ENCODE measurements around the gene CAPZA3. TPM values are rescaled to one million over a fixed set of nuclear protein-coding genes. Genes with fewer than 3 reads are reported as not detected.

Gene CAPZA3
- total and polyA plus RNA-seq, 2 donors = 0.05 TPM; not detected in 1

GRCh38 chr12:18716236-18716635 lies 21.7 kb upstream of the CAPZA3 start:
- no peaks in the 10 kb centered on the region for H3K27me3 ChIP-seq (ENCODE audit: control insufficient read depth in 2 of 2, insufficient read depth in 1 of 2, low read length in 1 of 2)

DNA sequence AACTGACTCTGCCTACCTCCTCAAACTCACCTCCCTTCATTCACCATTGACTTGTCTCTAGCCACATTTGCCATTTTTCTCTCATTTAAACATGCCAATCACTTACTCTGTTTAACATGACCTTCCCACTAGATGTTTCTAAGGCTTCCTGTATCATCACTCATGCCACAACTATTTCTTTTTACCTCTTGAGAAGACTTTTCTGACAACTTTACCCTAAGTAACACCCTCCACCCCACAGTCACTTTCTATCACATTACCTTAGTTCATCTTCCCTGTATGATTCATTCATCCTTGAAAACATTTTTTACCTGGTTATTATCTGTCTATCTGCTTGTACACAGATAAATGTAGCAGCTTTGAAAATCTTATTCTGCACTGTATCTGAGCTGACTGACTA lies 19.5 kb upstream of the CAPZA3 start:
- H3K4me3 ChIP-seq (ENCODE audit: low read length in 2 of 2) = no peak overlapping the region
- H3K4me1 ChIP-seq (ENCODE audit: control insufficient read depth in 2 of 2, insufficient read depth in 2 of 2, low read length in 2 of 2) = no peaks in the 10 kb centered on the region
- no peaks in the 10 kb centered on the region for H3K36me3 ChIP-seq (ENCODE audit: control insufficient read depth in 2 of 2, insufficient read depth in 2 of 2, low read length in 1 of 2)
- DNase-seq (ENCODE audit: low read depth in 6 of 9, low spot score in 9 of 9) = no peak
- no peaks in the 10 kb centered on the region for H3K9me3 ChIP-seq (ENCODE audit: control insufficient read depth in 2 of 2, insufficient read depth in 1 of 2, low read length in 1 of 2)
- H3K27ac ChIP-seq (ENCODE audit: low read depth in 1 of 2, low read length in 1 of 2) = no peak overlapping the region
- H3K27me3 ChIP-seq (ENCODE audit: control insufficient read depth in 2 of 2, insufficient read depth in 1 of 2, low read length in 1 of 2) = no peaks in the 10 kb centered on the region

More at GRCh38 chr12:18716236-18716635, 21.7 kb upstream of the CAPZA3 start:
- DNase-seq (ENCODE audit: low read depth in 6 of 9, low spot score in 9 of 9) = no peak
- Histone ChIP-seq H3K36me3 (ENCODE audit: control insufficient read depth in 2 of 2, insufficient read depth in 2 of 2, low read length in 1 of 2) (no peaks in the 10 kb centered on the region), H3K4me3 (ENCODE audit: low read length in 2 of 2) (no peak overlapping the region), H3K9me3 (ENCODE audit: control insufficient read depth in 2 of 2, insufficient read depth in 1 of 2, low read length in 1 of 2) (no peaks in the 10 kb centered on the region), H3K4me1 (ENCODE audit: control insufficient read depth in 2 of 2, insufficient read depth in 2 of 2, low read length in 2 of 2) (no peaks in the 10 kb centered on the region), H3K27ac (ENCODE audit: low read depth in 1 of 2, low read length in 1 of 2) (no peak overlapping the region)
- WGBS = 94% methylated on average over 1 of the region's 1 CpG

GRCh38 chr12:18719922-18720510 lies 17.9 kb upstream of the CAPZA3 start:
- no peaks in the 10 kb centered on the region for H3K27me3 ChIP-seq (ENCODE audit: control insufficient read depth in 2 of 2, insufficient read depth in 1 of 2, low read length in 1 of 2)
- H3K4me3 ChIP-seq (ENCODE audit: low read length in 2 of 2) = no peak overlapping the region
- no peaks in the 10 kb centered on the region for H3K9me3 ChIP-seq (ENCODE audit: control insufficient read depth in 2 of 2, insufficient read depth in 1 of 2, low read length in 1 of 2)
- H3K27ac ChIP-seq (ENCODE audit: low read depth in 1 of 2, low read length in 1 of 2) = no peak overlapping the region
- DNase-seq (ENCODE audit: low read depth in 6 of 9, low spot score in 9 of 9) = no peak
- WGBS = 60% methylated on average over 3 of the region's 3 CpGs
- no peaks in the 10 kb centered on the region for H3K4me1 ChIP-seq (ENCODE audit: control insufficient read depth in 2 of 2, insufficient read depth in 2 of 2, low read length in 2 of 2)
- H3K36me3 ChIP-seq (ENCODE audit: control insufficient read depth in 2 of 2, insufficient read depth in 2 of 2, low read length in 1 of 2) = no peaks in the 10 kb centered on the region

DNA sequence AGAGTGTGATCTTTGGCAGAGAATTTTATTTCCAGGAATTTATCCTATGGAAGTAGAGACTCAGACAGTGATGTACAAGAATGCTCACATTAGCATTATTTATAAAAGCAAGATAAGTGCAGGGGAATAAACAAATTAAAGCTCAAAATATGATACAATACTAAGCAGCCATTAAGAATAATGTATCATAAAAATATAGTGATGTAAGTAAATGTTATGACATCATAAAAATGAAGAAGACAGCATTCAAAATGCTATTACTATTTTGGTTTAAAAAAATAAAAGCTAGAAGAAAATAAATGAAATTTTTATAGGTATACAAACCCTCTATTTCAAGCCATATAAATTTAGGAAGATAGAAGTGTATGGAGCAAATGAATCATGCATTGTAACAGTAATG lies 17.2 kb upstream of the CAPZA3 start:
- H3K4me3 ChIP-seq (ENCODE audit: low read length in 2 of 2) = no peak overlapping the region
- no peak for DNase-seq (ENCODE audit: low read depth in 6 of 9, low spot score in 9 of 9)
- H3K27me3 ChIP-seq (ENCODE audit: control insufficient read depth in 2 of 2, insufficient read depth in 1 of 2, low read length in 1 of 2) = no peaks in the 10 kb centered on the region
- H3K4me1 ChIP-seq (ENCODE audit: control insufficient read depth in 2 of 2, insufficient read depth in 2 of 2, low read length in 2 of 2) = no peaks in the 10 kb centered on the region
- H3K27ac ChIP-seq (ENCODE audit: low read depth in 1 of 2, low read length in 1 of 2) = no peak overlapping the region
- no peaks in the 10 kb centered on the region for H3K36me3 ChIP-seq (ENCODE audit: control insufficient read depth in 2 of 2, insufficient read depth in 2 of 2, low read length in 1 of 2)
- no peaks in the 10 kb centered on the region for H3K9me3 ChIP-seq (ENCODE audit: control insufficient read depth in 2 of 2, insufficient read depth in 1 of 2, low read length in 1 of 2)

- no peaks in the 10 kb centered on the region for H3K27me3 ChIP-seq (ENCODE audit: control insufficient read depth in 2 of 2, insufficient read depth in 1 of 2, low read length in 1 of 2)
- no peak for DNase-seq (ENCODE audit: low read depth in 6 of 9, low spot score in 9 of 9)
- no peaks in the 10 kb centered on the region for H3K9me3 ChIP-seq (ENCODE audit: control insufficient read depth in 2 of 2, insufficient read depth in 1 of 2, low read length in 1 of 2)
- no peak overlapping the region for H3K27ac ChIP-seq (ENCODE audit: low read depth in 1 of 2, low read length in 1 of 2)
- WGBS = 94% methylated on average over 1 of the region's 1 CpG
- H3K4me1 ChIP-seq (ENCODE audit: control insufficient read depth in 2 of 2, insufficient read depth in 2 of 2, low read length in 2 of 2) = no peaks in the 10 kb centered on the region
- H3K36me3 ChIP-seq (ENCODE audit: control insufficient read depth in 2 of 2, insufficient read depth in 2 of 2, low read length in 1 of 2) = no peaks in the 10 kb centered on the region
- no peak overlapping the region for H3K4me3 ChIP-seq (ENCODE audit: low read length in 2 of 2)
Observed at GRCh38 chr12:18721452-18721851, 16.5 kb upstream of the CAPZA3 start.

GRCh38 chr12:18723752-18724151 lies 14.2 kb upstream of the CAPZA3 start:
- Histone ChIP-seq H3K9me3 (ENCODE audit: control insufficient read depth in 2 of 2, insufficient read depth in 1 of 2, low read length in 1 of 2) (no peaks in the 10 kb centered on the region), H3K27ac (ENCODE audit: low read depth in 1 of 2, low read length in 1 of 2) (no peak overlapping the region), H3K4me3 (ENCODE audit: low read length in 2 of 2) (no peak overlapping the region), H3K27me3 (ENCODE audit: control insufficient read depth in 2 of 2, insufficient read depth in 1 of 2, low read length in 1 of 2) (no peaks in the 10 kb centered on the region), H3K36me3 (ENCODE audit: control insufficient read depth in 2 of 2, insufficient read depth in 2 of 2, low read length in 1 of 2) (no peaks in the 10 kb centered on the region), H3K4me1 (ENCODE audit: control insufficient read depth in 2 of 2, insufficient read depth in 2 of 2, low read length in 2 of 2) (no peaks in the 10 kb centered on the region)
- WGBS = 97% methylated on average over 2 of the region's 2 CpGs
- DNase-seq (ENCODE audit: low read depth in 6 of 9, low spot score in 9 of 9) = no peak

DNA sequence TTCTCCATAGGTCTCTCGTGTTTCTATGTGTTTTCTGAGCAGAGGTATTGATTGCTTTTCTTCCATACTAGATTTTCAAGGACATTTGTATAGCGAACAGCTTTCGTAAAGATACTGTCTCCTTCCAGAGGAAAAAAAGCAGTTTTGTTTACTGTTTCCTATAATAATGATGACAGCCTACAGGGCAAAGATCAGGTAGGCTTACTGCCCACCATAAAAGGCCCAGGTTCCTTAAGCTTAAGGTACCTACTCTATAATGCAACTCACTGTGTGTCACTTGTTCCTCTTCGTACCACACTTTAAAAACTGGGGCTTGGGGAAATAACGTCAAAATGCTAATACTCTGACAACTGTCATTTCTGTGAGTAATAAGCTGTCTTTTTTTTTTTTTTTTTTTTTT lies 6.8 kb upstream of the CAPZA3 start:
- Histone ChIP-seq H3K36me3 (ENCODE audit: control insufficient read depth in 2 of 2, insufficient read depth in 2 of 2, low read length in 1 of 2) (no peaks in the 10 kb centered on the region), H3K27me3 (ENCODE audit: control insufficient read depth in 2 of 2, insufficient read depth in 1 of 2, low read length in 1 of 2) (no peaks in the 10 kb centered on the region), H3K9me3 (ENCODE audit: control insufficient read depth in 2 of 2, insufficient read depth in 1 of 2, low read length in 1 of 2) (peaks cover 0 to 2% of the 10 kb centered on the region in 2 donors), H3K4me1 (ENCODE audit: control insufficient read depth in 2 of 2, insufficient read depth in 2 of 2, low read length in 2 of 2) (no peaks in the 10 kb centered on the region), H3K27ac (ENCODE audit: low read depth in 1 of 2, low read length in 1 of 2) (no peak overlapping the region), H3K4me3 (ENCODE audit: low read length in 2 of 2) (no peak overlapping the region)
- DNase-seq (ENCODE audit: low read depth in 6 of 9, low spot score in 9 of 9) = no peak
- WGBS = 94% methylated on average over 5 of the region's 5 CpGs

DNA sequence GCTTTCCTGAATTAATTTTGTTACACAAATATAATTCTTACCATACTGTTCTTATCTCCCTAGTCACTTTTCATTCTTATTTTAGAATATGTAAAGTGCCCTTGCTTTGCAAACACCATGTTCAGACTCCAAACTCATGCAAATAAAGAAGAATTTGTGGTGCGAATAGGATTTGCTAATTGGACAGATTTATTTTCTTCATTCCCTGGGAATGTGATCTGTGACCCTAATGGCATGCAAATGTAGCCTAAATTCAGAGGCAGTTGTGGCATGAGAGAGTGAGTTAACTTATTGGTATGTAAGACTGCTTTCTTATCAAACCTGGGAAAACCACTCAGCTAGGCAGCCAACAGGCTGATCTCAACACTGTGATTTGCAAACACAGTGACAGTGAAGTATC lies 10.0 kb downstream of the CAPZA3 start:
- Histone ChIP-seq H3K9me3 (ENCODE audit: control insufficient read depth in 2 of 2, insufficient read depth in 1 of 2, low read length in 1 of 2) (no peaks in the 10 kb centered on the region), H3K36me3 (ENCODE audit: control insufficient read depth in 2 of 2, insufficient read depth in 2 of 2, low read length in 1 of 2) (no peaks in the 10 kb centered on the region), H3K27me3 (ENCODE audit: control insufficient read depth in 2 of 2, insufficient read depth in 1 of 2, low read length in 1 of 2) (no peaks in the 10 kb centered on the region), H3K4me3 (ENCODE audit: low read length in 2 of 2) (no peak overlapping the region), H3K4me1 (ENCODE audit: control insufficient read depth in 2 of 2, insufficient read depth in 2 of 2, low read length in 2 of 2) (no peaks in the 10 kb centered on the region), H3K27ac (ENCODE audit: low read depth in 1 of 2, low read length in 1 of 2) (no peak overlapping the region)
- 97% methylated on average over 1 of the region's 1 CpG for WGBS
- no peak for DNase-seq (ENCODE audit: low read depth in 6 of 9, low spot score in 9 of 9)

DNA sequence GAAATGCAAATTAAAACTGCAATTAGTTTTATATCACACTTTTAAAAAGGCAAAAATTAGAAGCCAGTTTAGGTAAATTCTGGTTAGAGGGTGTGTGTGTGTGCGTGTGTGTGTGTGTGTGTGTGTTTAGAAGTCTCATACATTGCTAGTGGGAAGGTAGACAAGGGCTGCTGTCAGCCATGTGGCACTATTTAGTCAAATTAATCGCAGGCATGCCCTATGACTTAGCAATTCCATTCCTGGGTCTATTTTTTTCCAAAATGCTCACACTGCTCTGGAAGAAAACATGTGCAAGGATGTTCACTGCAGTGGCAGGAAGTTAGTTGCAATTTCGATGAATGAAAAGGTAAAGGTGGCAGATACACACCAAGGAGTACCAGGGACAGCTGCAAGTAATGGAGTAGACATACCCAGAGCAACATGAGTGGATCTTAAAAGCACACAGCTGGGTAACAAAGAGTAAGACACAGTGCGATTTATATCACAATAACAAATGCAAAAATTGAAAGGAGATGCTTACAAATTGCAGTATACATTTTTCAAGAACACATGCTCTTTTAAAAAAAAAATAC lies 11.6 kb downstream of the CAPZA3 start:
- H3K36me3 ChIP-seq (ENCODE audit: control insufficient read depth in 2 of 2, insufficient read depth in 2 of 2, low read length in 1 of 2) = no peaks in the 10 kb centered on the region
- H3K4me3 ChIP-seq (ENCODE audit: low read length in 2 of 2) = no peak overlapping the region
- DNase-seq (ENCODE audit: low read depth in 6 of 9, low spot score in 9 of 9) = no peak
- H3K9me3 ChIP-seq (ENCODE audit: control insufficient read depth in 2 of 2, insufficient read depth in 1 of 2, low read length in 1 of 2) = no peaks in the 10 kb centered on the region
- H3K4me1 ChIP-seq (ENCODE audit: control insufficient read depth in 2 of 2, insufficient read depth in 2 of 2, low read length in 2 of 2) = no peaks in the 10 kb centered on the region
- 87% methylated on average over 4 of the region's 4 CpGs for WGBS
- no peak overlapping the region for H3K27ac ChIP-seq (ENCODE audit: low read depth in 1 of 2, low read length in 1 of 2)
- no peaks in the 10 kb centered on the region for H3K27me3 ChIP-seq (ENCODE audit: control insufficient read depth in 2 of 2, insufficient read depth in 1 of 2, low read length in 1 of 2)
